ENCODE measurements around the gene TRIP6.

DNA sequence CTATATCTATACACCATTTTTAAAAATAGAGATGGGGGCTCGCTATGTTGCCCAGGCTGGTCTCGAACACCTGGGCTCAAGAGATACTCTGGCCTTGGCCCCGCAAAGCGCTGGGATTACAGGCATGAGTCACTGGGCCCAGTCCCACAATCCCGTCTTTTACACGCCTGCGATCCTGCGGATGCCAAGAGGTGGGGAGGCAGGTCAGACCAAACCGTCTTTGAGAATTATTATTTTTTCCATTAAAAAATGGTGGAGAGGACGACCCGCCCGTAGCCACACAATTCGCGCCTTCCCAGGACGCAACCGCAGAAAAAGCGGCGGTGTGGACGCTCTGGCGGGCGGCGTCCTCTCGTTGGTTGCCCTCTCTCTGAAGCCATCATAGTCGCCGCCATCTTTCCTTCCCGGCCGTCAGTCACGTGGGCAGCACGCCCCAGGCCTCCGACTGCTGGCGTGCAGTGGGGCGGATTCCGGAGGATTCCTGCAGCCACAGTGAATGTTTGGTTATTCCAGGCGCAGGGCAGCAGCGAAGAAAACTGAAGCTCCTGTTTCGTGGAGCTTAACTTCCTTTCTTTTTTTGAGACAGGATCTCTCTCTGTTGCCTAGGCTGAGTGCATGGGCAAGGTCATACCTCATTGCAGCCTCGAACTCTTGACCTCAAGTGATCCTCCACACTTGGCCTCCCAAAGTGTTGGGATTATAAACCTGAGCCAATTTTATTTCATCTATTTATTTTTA, 29.9 kb upstream of the TRIP6 start:
- TF ChIP-seq SP1 (IDR thresholded peaks at IDR 0.05) (no peak), FOXK2 (IDR thresholded peaks at IDR 0.05) (no peak), HDGF (IDR thresholded peaks at IDR 0.05; ENCODE audit: borderline replicate concordance) (no peak), TARDBP (IDR thresholded peaks at IDR 0.05) (no peak), SUZ12 (IDR thresholded peaks at IDR 0.05) (no peak), BHLHE40 (IDR thresholded peaks at IDR 0.05; ENCODE audit: borderline replicate concordance) (no peak), ELF4 (IDR thresholded peaks at IDR 0.05) (no peak), ZNF384 (IDR thresholded peaks at IDR 0.05) (no peak), CTBP1 (IDR thresholded peaks at IDR 0.05; ENCODE audit: borderline replicate concordance) (no peak)

Data from HEK293T (cell line).